ENCODE results near the gene ADCY5.

DNA sequence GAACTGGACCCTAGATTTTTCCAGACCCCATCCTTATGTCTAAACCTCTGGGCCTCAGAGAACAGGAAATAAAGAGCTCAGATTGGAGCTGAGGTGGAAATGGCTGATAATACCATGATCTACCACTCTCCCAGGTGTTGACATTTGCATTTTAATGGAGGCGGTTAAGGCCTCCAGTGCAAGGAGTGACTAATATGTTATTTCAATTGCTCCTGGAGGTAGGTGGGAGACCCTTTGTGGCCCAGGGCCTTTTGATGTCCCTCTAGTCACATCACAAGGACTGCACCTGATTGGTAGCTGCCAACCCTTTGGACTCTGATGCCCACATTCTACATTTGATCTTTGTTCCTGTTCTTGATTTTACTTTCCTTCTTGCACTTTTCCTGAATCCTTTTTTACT is 9.0 kb upstream of the ADCY5 start:
- TF ChIP-seq TAF1 (IDR thresholded peaks at IDR 0.05; ENCODE audit: borderline replicate concordance, insufficient read depth, low read length) (no peak), POLR2AphosphoS5 (IDR thresholded peaks at IDR 0.05; ENCODE audit: low read depth, low read length) (no peak)
- TF ChIP-seq, protein P1, sequence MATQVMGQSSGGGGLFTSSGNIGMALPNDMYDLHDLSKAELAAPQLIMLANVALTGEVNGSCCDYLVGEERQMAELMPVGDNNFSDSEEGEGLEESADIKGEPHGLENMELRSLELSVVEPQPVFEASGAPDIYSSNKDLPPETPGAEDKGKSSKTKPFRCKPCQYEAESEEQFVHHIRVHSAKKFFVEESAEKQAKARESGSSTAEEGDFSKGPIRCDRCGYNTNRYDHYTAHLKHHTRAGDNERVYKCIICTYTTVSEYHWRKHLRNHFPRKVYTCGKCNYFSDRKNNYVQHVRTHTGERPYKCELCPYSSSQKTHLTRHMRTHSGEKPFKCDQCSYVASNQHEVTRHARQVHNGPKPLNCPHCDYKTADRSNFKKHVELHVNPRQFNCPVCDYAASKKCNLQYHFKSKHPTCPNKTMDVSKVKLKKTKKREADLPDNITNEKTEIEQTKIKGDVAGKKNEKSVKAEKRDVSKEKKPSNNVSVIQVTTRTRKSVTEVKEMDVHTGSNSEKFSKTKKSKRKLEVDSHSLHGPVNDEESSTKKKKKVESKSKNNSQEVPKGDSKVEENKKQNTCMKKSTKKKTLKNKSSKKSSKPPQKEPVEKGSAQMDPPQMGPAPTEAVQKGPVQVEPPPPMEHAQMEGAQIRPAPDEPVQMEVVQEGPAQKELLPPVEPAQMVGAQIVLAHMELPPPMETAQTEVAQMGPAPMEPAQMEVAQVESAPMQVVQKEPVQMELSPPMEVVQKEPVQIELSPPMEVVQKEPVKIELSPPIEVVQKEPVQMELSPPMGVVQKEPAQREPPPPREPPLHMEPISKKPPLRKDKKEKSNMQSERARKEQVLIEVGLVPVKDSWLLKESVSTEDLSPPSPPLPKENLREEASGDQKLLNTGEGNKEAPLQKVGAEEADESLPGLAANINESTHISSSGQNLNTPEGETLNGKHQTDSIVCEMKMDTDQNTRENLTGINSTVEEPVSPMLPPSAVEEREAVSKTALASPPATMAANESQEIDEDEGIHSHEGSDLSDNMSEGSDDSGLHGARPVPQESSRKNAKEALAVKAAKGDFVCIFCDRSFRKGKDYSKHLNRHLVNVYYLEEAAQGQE (IDR thresholded peaks at IDR 0.05; ENCODE audit: insufficient read depth in 1 of 2, low read depth in 2 of 2, low read length in 2 of 2): no peak

Data from PFSK-1 (cell line).